Stimulated activated CD4-positive, alpha-beta T cell treated with anti-CD3 and anti-CD28 coated beads, Interleukin-2, amount 100 ng/mL, for 24 hours (primary cell): Measurements from ENCODE around the gene HAND2.

ENCODE experiments used
- DNase-seq, 2 donors: peaks; one replicate each; pipeline ENCODE4 v3.0.0-alpha.2; 2020

HAND2 gene

GRCh38 chr4:173529477-173530325 lies at the start of gene HAND2:
TSS of gene HAND2 (minus strand) at chr4:173530229. CDS start at chr4:173529289, 940 bp downstream.
- DNase-seq, result no peak

GRCh38 chr4:173578956-173579355 lies 48.9 kb upstream of the HAND2 start:
- no peak for DNase-seq

- DNase-seq, result no peak
These were observed 47.9 kb upstream of the HAND2 start for GRCh38 chr4:173577963-173578362.

- no peak for DNase-seq
These were observed 45.6 kb upstream of the HAND2 start for GRCh38 chr4:173575482-173576152.

- no peak for DNase-seq
These were observed 43.7 kb upstream of the HAND2 start for GRCh38 chr4:173573725-173574124.

- DNase-seq, result no peak
These were observed 43.3 kb upstream of the HAND2 start for GRCh38 chr4:173573286-173573685.

GRCh38 chr4:173572493-173573129 lies 42.6 kb upstream of the HAND2 start:
- no peak for DNase-seq

GRCh38 chr4:173571620-173572019 lies 41.6 kb upstream of the HAND2 start:
- DNase-seq, result no peak

GRCh38 chr4:173565281-173565680 lies 35.3 kb upstream of the HAND2 start:
- no peak for DNase-seq

GRCh38 chr4:173564461-173564860 lies 34.4 kb upstream of the HAND2 start:
- DNase-seq, result no peak

GRCh38 chr4:173560896-173561295 lies 30.9 kb upstream of the HAND2 start:
- no peak for DNase-seq

- DNase-seq, result no peak
These were observed 26.5 kb upstream of the HAND2 start for GRCh38 chr4:173556398-173557131.

- DNase-seq, result no peak
These were observed 17.9 kb upstream of the HAND2 start for GRCh38 chr4:173547889-173548288.

GRCh38 chr4:173546776-173547175 lies 16.7 kb upstream of the HAND2 start:
- no peak for DNase-seq

GRCh38 chr4:173545440-173545839 lies 15.4 kb upstream of the HAND2 start:
- no peak for DNase-seq

- DNase-seq, result no peak
These were observed 13.2 kb upstream of the HAND2 start for GRCh38 chr4:173543266-173543665.

GRCh38 chr4:173539986-173540385 lies 10.0 kb upstream of the HAND2 start:
- DNase-seq, result no peak

GRCh38 chr4:173538909-173539445 lies 8.9 kb upstream of the HAND2 start:
- DNase-seq, result no peak

- DNase-seq, result no peak
These were observed 8.3 kb upstream of the HAND2 start for GRCh38 chr4:173538148-173538908.

- DNase-seq, result no peak
These were observed 7.7 kb upstream of the HAND2 start for GRCh38 chr4:173537613-173538147.

GRCh38 chr4:173536808-173537429 lies 6.9 kb upstream of the HAND2 start:
- no peak for DNase-seq
